NCI-H345 (cell line): ENCODE data around the gene UPF2.
"Not testable (repeated sequence)": the region's sequence is repeated elsewhere in the genome, so short reads cannot be mapped to it uniquely, and the experiment has no call there.

Source experiments
- DNase-seq: peaks from one replicate; lab custom pipeline; 2025; lab: John Stamatoyannopoulos, UW

UPF2 gene

DNA sequence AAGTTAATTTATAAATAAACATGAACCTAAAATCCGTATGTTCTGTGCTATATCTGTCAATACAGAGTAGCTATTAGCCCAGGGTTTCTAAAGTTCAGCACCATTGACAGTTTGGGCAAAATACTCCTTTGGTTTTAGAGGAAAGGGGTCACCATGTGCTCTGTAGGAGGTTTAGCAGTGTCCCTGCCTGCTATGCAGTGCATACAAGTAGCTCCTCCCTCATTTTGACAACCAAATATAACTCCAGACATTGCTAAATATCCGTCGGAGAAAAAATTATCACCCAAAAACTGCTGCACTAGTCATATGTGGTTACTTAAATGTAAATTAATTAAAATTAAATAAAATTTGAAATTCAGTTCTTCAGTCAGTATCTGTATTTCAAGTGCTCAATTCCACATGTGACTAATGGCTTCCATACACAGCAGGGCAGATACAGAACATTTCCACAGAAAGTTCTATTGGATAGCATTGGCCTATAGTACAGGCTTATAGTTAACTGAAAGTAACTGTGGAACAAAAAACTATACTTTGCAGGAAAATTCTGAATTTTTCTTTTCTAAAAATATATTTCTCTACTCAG is 6.4 kb downstream of the UPF2 start:
- no peak for DNase-seq

DNA sequence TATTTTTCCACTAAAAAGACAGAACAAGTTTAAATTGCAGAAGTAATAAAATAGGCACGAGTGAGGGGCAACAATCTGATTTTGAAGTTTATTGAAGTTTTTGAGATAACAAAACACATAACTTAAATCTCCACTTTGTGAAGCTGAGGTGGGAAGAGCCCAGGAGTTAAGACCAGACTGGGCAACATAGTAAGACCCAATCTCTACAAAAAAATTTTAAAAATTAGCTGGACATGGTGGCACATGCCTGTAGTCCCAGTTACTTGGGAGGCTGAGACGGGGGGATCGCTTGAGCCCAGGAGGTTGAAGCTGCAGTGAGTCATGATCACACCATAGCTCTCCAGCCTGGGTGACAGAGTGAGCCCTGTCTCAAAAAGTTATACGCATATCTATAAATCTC is 11.2 kb downstream of the UPF2 start:
- DNase-seq, result no peak

DNA sequence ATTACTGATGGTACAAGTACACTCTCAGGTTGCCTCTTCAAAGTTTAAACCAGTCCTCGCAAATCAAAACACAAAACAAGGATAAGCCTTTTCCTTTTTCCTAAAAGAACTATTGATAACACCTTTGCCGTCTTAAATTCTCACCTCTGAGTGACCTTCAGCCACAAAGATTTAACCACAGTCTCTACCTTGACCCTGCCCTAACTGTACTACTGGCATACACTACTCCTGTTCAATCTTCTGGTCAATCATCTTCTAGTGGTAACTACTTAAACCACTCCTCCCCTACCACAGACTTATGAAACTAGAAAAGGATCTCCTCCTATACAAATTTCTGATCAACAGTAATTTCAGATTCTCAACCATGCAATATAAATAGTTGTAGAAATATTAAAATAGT is 15.1 kb downstream of the UPF2 start:
- DNase-seq, result no peak

DNA sequence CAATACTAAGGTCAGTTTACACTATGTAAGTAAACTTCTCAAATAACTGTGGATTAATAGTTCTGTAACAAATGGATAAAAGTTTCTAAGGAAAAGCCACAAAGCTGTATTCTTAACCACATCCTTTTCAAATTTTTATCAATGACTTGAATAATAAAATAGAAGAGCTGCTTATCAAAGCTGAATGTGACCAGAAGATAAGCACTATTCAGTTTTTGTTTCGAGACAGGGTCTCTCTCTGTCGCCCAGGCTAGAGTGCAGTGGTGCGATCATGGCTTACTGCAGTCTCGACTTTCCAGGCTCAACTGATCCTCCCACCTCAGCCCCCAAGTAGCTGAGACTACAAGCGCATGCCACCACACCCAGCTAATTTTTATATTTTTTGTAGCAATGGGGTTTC is 17.0 kb downstream of the UPF2 start:
- no peak for DNase-seq

DNA sequence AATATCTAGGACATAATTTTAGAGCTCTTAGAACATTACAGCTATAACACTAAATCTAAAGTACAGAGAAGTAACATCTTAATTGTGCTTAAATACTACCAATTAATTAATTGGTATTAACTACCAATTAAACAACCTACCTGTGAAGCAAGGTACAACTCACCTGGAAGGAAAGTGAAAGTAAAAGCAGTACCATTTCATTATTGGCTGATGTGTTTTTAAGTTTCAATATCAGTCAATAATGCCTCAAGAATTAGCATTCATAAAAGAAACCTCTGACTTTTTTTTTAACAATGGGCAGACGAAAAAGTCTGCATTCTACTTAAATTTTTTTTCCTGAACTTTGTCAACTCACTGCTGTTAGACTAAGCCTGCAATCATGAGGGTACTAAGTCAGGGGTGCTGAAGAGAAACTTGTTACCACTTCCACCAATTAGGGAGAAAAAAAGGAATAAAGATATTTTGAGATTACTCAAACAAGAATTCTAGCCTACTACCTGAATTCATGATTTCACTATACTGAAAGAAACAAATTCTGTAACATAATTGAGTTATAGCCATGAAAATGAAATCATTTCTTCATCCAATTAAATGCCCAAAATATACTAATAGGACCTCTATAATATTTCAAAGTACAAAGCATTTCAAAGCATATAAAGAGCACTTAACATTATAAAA is 19.9 kb downstream of the UPF2 start:
- no peak for DNase-seq

DNA sequence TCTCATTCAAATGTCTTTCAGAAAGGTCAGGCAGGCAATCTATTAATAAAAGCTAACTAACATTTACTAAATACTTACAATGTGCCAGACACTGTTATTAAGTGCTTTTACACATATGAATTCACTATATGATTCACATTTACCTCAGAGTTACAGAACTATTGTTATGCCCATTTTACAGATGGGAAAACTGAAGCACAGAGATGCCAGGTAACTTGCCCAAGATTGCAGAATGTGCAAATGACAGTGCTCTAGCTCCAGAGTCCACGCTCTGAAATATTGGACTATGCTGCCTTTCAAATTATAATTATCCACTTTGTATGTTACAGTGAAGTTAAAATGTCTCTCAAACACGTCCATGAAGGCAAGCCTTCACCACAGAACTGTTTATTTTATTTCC is 22.0 kb downstream of the UPF2 start:
- no peak for DNase-seq

DNA sequence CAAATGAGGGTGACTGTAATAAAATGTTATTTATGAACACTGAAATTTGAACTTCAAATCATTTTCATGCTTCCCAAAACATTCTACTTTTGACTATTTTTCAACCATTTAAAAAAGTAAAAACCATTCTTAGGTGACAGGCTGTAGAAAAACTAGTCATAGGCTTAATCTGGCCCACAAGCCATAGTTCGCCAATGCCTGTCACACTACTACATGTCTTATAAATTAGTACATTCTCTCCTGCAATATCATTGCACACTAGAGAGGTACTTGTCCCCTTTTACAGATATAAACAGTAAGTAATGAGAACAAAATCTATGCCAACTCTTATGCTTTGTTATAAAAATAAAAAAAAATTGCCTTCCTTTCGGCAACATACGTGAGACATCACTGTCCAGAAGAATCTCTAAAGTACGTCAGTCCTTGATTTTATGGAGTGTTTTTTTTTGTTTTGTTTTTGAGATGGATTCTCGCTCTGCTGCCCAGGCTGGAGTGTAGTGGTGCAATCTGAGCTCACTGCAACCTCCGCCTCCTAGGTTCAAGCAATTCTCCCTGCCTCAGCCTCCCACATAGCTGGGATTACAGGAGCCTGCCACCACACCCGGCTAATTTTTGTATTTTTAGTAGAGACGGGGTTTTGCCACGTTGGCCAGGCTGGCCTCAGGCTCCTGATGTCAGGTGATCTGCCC is 23.2 kb downstream of the UPF2 start:
- no peak for DNase-seq

DNA sequence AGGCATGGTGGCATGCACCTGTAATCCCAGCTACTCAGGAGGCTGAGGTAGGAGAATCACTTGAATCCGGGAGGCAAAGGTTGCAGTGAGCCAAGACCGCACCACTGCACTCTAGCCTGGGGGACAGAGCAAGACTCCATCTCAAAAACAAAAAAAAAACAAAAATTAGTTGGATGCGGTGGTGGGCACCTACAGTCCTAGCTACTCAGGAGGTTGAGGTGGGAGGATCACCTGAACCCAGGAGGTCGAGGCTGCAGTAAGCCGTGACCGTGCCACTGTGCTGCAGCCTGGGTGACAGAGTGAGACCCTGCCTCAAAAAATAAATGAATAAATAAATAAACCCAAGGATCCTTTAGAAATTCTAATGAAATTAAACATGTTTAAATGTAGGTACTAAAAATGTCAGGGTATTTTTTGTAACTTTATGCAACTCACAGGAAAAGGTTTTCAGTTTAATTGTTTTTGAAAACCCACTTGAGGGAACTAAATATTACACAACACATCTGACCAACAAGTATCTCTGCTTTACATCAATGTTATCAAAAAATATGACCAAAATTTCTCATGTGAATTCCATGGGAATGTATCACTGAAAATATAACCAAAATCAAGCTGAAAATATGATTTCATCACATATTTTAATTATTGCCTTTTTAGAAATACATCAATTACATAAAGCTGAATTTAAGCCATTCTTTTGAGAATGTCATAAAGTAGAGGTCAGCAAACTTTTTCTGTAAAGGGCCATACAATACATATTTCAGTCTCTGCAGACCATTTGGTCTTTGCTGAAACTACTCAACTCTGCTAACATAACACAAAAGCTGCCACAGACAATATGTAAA is 23.9 kb downstream of the UPF2 start:
- no peak for DNase-seq

DNA sequence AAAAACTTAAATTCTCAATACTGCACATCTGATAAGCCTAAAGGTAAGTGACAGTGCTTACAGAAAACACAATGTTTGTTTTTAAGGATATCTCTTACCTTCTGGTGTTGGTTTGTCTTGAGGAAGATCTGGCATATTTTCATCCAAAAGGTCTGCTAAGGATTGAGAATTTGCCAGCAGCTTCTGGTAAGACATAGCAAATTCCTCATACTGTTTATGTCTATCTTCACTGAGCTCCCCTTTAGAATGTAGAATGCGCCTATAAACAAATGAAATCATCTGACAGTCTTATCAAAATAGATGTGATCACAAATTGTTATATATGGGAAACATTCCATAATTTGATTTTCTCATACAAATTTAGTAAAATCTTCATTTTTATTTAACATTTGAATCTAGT is 28.7 kb downstream of the UPF2 start:
- no peak for DNase-seq

DNA sequence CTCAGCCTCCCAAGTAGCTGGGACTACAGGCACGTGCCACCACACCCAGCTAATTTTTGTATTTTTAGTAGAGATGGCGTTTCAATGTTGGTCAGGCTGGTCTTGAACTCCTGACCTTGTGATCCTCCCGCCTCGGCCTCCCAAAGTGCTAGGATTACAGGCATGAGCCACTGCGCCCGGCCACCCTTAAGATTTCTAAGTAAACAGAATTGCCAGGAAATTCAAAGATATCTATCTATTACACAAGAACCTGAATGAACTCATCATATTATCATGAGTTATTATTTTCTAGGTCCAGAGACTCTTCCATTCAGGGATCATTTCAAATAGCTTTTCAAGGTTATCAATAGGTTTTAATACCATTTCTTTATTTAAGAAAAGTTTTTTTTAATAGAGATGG is 29.2 kb downstream of the UPF2 start:
- DNase-seq, result not testable (repeated sequence)

DNA sequence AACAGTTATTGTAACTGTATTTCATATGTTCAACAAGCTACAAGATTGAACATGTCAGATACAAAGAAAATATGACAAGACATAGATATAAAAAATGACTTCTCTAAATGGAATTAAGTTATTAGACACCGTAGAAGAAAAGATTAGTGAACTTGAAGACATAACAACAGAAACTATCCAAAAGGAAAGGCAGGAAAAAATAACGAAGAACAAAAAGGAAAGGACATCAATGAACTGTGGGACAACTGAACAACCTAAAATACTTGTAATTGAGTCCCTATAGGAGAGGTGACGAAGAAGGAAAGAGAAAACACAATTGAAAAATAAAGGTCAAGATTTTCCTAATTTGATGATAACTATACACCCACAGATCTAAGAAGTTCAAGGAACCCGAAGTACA is 32.3 kb downstream of the UPF2 start:
- no peak for DNase-seq

DNA sequence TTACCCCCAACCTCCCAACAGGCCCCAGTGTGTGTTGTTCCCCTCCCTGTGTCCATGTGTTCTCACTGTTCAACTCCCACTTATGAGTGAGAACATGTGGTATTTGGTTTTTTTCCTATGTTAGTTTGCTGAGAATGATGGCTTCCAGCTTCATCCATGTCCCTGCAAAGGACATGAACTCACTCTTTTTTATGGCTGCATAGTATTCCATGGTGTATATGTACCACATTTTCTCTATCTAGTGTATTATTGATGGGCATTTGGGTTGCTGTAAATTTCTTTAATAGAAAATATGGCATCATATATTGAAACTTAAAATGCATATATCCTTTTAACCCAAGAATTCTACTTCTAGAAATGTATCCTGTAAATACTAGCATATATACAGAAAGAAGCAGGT is 33.8 kb downstream of the UPF2 start:
- DNase-seq, result not testable (repeated sequence)

DNA sequence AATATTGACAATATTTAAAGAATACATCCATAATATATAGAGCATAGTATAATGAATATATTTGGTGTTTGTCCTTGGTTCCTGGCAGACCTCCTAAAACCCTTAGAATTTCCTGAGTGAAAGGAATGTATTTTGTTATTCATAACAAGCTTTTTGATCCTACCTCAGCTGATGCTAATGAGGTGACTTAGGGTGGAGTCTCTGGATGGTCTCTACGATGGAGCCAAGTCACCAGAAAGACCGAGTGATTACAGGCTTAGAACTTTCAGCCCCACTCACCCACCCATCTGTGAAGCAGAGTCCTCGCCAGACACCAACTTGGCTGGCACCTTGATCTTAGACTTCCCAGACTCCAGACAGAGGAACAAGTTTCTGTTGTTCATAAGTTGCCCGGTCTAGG is 35.9 kb downstream of the UPF2 start:
- no peak for DNase-seq

DNA sequence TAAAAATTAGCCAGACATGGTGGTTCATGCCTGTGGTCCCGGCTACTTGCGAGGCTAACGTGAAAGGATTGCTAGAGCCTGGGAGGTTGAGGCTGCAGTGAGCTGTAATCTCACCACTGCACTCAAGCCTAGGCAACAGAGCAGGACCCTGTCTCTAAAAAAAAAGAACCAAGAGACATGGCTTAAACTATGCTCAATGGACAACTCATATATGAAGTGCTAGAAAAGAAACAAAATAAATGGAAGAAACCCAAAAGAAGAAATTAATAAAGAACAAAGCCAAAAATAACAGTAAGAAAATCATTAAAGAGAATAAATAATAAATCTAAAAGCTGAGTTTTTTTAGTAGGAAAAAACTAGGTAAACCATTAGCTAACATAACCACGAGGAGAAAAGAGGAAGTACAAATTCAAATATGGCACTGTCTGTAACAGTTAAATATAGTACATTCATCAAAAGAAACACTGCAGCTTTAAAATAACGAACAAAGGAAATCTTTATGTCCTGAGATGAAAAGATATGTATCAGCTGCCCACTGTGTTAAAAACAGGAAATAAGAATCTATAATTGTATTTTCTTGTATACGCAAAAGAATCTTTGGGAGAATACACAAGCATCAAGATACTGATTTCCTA is 48.7 kb downstream of the UPF2 start:
- DNase-seq, result no peak

DNA sequence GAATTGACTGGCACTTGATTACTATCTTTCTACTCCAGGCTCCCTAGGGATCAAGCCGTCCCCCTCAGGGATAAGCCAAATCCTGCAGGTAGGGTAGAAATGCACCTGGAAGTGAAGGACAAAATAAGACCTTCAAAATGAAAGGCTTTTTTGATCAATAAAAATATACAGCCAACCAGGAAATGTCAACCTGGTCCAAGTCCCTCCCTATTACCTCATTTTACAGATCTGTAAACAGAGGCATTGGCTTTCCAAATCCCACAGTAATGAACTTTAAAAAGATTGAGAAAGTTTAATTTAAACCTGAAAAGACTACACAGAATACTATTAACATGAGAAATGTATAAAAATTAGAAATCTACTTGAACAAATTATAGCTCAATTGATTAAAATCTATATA is 53.7 kb downstream of the UPF2 start:
- no peak for DNase-seq

DNA sequence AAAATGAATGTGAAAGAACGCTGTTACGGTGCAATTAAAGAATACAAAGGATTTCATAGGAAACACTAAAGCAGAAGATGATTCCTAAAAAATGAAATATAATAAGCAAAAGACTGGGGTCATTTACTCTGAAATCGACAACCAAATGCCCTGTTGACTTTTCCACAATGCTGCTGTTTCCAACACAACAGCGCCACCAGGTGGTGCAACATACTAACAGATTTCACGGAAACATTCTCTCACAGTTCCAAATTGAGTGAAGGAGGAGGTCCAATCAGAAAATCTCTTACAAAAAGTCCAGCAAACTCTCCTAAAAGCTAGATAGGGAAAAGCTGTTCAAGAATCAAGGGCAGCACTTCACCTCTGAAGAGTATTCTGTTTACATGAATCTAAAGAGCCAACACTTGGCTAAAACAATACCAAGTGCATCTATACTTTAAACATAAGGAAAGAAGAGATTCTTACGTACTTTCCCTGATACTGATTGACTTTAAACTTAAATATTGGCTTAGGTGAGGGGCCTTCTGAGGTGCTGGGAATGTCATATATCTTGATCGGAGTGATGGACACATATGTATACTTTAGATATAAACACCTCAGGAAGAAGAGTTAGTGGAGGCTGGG is 55.9 kb downstream of the UPF2 start:
- peak; percentile 21 for DNase-seq

DNA sequence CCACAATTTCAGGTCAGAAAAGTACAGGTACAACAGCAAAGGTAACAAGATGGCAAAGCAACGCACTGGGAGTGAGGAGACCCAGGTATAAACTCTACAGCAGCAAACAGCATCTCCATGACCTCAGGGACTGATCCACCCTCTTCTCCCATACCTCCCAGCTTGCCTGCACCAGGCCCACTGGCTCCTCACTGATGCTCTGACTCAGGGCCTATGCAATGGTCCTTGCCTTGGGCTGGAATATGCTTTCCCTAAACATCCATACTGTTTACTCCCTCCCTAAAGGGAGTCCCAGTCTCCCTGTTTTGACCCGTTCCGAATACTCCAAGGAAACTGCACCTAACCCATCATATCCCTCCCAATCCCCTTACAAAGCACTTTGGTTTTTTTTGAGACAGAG is 60.4 kb downstream of the UPF2 start:
- no peak for DNase-seq

DNA sequence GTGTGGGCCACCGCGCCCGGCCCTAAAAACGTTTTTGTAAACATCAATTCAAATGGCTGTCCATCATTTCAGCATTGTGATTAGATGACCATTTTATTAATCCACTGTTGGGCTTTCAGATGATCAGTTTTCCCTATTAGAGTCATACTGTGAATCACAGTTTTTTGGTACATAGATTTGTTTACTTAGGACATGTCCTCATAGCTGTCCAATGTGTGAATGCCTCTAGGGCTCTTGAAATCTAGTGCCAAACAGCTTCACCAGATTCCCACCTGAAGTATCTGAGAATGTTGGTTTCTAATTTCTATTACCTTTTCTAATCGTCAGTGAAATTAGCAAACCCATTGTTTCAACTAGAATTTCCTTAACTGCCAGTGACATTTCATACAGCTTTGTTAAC is 66.8 kb downstream of the UPF2 start:
- no peak for DNase-seq

DNA sequence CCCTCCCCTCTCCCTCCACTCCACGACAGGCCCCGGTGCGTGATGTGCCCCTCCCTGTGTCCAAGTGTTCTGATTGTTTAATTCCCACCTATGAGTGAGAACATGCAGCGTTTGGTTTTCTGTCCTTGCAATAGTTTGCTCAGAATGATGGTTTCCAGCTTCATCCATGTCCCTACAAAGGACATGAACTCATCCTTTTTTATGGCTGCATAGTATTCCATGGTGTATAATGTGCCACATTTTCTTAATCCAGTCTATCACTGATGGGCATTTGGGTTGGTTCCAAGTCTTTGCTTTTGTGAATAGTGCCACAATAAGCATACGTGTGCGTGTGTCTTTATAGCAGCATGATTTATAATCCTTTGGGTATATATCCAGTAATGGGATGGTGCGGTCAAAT is 70.1 kb downstream of the UPF2 start:
- DNase-seq, result not testable (repeated sequence)

DNA sequence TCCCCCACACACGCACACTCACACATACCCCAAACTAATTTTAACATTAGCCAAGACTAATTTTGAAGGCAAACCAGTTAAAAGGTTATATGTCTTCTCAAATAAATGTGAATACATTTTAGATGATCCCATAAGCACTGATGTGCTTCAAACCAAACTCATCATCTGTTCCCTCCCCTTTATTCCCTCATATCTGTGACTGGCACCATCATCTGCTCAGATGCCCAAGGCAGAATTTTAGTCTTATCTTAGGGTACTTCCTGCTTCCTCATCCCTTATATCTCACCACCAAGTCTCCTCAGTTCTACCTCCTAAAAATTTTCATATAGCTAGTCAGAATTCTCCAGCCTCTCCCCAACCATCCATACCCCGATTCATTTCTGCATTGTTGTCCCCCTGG is 80.4 kb downstream of the UPF2 start:
- no peak for DNase-seq

DNA sequence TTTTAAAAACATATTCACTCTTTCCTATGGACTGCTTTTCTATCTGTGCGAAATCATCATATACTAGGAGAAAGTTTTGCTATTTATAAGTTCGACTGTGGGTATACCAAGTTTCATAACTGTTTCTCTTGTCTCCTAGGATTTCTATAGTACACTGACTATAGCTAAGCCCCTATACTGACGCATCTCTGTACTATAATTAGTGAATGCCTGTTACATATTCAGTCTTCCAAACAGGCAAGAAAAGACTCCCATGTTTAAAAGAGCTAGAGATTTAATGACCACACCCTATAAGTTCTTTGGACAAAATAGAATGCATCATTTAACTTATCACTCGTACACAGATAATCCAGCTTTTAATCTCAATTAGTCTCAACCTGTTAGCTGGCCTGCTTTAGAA is 80.8 kb downstream of the UPF2 start:
- DNase-seq, result no peak

DNA sequence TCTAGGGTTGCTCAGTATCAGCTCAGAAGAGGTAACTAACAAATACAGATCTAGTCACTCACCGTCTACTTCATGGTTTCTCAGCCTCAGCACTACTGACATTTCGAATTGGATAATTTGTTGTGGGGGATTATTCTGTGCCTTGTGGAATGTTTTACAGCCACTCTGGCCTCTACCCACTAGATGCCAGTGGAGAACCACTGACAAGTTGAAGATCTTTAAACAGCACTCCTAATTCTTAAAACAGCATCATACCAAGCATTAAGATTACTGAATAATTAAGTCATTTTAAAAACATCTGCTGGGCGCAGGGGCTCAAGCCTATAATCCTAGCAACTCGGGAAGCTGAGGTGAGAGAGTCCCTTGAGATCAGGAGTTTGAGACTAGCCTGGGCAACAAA is 82.6 kb downstream of the UPF2 start:
- DNase-seq, result no peak
